Peyer's patch (tissue), 4 donors: ENCODE results near the gene HTN3.

Experiments used
- POLR2A ChIP-seq, 2 donors: fragments of 450-650 bp; IDR thresholded peaks; one replicate each; pipeline ENCODE4 v1.5.1; 2017; ENCODE audit warnings: antibody characterized with exemption in 2 of 2, mild to moderate bottlenecking in 2 of 2, moderate library complexity in 2 of 2
- TF ChIP-seq, protein P1 (sequence below), 6 experiments: fragments of 450-650 bp in 4 of 6; fragments of 200-600 bp in 2 of 6; sonication (generic) in 1 of 6; IDR thresholded peaks; one replicate each; pipeline ENCODE4 v1.5.1; 2017 to 2019; ENCODE audit warnings: antibody characterized with exemption in 6 of 6, mild to moderate bottlenecking in 3 of 6, moderate library complexity in 1 of 6

DNA sequence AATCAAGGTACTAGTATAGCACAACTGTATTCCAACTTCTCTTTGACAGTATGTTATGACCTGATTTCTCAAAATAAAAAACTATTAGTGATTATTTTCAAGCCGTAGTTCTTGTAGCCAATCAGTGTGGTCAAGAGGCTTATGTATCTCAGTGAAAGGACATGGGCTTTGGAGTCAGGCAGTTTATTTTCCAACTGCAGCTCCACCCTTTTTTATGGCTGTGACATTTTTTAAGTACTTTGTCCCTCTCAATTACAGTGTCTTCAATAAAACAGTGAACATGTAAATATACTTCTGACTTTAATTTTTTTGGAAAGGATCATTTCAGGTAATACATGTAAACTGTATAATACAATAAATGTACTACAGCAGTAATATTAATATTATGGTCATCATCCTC is 51.9 kb downstream of the HTN3 start:
- TF ChIP-seq, protein P1, sequence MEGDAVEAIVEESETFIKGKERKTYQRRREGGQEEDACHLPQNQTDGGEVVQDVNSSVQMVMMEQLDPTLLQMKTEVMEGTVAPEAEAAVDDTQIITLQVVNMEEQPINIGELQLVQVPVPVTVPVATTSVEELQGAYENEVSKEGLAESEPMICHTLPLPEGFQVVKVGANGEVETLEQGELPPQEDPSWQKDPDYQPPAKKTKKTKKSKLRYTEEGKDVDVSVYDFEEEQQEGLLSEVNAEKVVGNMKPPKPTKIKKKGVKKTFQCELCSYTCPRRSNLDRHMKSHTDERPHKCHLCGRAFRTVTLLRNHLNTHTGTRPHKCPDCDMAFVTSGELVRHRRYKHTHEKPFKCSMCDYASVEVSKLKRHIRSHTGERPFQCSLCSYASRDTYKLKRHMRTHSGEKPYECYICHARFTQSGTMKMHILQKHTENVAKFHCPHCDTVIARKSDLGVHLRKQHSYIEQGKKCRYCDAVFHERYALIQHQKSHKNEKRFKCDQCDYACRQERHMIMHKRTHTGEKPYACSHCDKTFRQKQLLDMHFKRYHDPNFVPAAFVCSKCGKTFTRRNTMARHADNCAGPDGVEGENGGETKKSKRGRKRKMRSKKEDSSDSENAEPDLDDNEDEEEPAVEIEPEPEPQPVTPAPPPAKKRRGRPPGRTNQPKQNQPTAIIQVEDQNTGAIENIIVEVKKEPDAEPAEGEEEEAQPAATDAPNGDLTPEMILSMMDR (IDR thresholded peaks at IDR 0.05), result no peak
- no peak for TF ChIP-seq POLR2A (IDR thresholded peaks at IDR 0.05)
